ENCODE results near the gene DLL3.
"Not testable (repeated sequence)": the region's sequence is repeated elsewhere in the genome, so short reads cannot be mapped to it uniquely, and the experiment has no call there.

Gene DLL3

DNA sequence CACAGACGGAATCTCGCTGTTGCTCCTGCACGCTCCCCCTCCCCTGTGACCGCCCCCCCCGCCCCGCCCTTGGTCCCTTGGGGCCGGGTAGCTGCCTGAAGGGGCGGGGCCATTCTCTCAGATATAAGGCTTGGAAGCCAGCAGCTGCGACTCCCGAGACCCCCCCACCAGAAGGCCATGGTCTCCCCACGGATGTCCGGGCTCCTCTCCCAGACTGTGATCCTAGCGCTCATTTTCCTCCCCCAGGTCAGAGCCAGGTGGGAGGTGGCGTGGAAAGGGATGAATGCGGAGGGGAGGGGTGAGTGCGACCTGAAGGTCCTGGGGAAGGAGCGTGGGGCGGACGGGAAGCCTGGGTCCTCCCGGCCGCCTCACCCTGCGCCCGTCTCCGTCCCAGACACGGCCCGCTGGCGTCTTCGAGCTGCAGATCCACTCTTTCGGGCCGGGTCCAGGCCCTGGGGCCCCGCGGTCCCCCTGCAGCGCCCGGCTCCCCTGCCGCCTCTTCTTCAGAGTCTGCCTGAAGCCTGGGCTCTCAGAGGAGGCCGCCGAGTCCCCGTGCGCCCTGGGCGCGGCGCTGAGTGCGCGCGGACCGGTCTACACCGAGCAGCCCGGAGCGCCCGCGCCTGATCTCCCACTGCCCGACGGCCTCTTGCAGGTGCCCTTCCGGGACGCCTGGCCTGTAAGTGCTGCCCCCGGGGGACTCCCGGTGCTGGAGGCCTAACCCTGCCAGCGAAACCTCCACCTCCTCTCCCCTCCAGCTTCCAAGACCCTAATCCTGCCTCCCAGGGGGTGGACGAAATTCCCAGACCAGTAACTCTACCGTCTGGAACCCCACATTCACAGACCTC is at the start of gene DLL3:
DLL3 (plus strand) TSS at position 150 of the 845 bp plus-strand sequence; CDS start at position 178, 28 bp downstream.
- no peak within 1 kb of the TSS for H3K4me3 ChIP-seq (ENCODE audit: low read depth, low read length)
- peak; percentile 24 for DNase-seq (ENCODE audit: low read depth)
- TF ChIP-seq, protein P1, sequence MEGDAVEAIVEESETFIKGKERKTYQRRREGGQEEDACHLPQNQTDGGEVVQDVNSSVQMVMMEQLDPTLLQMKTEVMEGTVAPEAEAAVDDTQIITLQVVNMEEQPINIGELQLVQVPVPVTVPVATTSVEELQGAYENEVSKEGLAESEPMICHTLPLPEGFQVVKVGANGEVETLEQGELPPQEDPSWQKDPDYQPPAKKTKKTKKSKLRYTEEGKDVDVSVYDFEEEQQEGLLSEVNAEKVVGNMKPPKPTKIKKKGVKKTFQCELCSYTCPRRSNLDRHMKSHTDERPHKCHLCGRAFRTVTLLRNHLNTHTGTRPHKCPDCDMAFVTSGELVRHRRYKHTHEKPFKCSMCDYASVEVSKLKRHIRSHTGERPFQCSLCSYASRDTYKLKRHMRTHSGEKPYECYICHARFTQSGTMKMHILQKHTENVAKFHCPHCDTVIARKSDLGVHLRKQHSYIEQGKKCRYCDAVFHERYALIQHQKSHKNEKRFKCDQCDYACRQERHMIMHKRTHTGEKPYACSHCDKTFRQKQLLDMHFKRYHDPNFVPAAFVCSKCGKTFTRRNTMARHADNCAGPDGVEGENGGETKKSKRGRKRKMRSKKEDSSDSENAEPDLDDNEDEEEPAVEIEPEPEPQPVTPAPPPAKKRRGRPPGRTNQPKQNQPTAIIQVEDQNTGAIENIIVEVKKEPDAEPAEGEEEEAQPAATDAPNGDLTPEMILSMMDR (IDR thresholded peaks at IDR 0.05; ENCODE audit: insufficient read depth, low read depth, low read length, missing control alignments), result no peak

GRCh38 chr19:39449116-39449797 is 49.5 kb upstream of the DLL3 start:
- no peak overlapping the region for H3K4me3 ChIP-seq (ENCODE audit: low read depth, low read length)
- no peak for DNase-seq (ENCODE audit: low read depth)
- TF ChIP-seq, protein P1 (IDR thresholded peaks at IDR 0.05; ENCODE audit: insufficient read depth, low read depth, low read length, missing control alignments), result no peak

DNA sequence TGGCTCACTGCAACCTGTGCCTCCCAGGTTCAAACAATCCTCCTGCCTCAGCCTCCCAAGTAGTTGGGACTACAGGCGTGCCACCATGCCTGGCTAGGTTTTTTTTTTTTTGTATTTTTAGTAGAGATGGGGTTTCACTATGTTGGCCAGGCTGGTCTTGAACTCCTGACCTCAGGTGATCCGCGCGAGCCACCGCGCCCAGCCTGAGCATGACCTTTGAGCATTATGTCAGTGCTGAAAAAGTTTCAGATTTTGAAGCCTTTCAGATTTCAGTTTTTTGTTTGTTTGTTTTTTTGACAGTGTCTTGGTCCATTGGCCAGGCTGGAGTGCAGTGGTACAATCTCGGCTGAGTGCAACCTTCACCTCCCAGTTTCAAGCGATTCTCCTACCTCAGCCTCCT is 47.5 kb upstream of the DLL3 start:
- not testable (repeated sequence) for DNase-seq (ENCODE audit: low read depth); H3K4me3 ChIP-seq (ENCODE audit: low read depth, low read length)

GRCh38 chr19:39463403-39463802 is 35.3 kb upstream of the DLL3 start:
- H3K4me3 ChIP-seq (ENCODE audit: low read depth, low read length), result no peak overlapping the region
- TF ChIP-seq, protein P1 (IDR thresholded peaks at IDR 0.05; ENCODE audit: insufficient read depth, low read depth, low read length, missing control alignments), result no peak
- DNase-seq (ENCODE audit: low read depth), result no peak

DNA sequence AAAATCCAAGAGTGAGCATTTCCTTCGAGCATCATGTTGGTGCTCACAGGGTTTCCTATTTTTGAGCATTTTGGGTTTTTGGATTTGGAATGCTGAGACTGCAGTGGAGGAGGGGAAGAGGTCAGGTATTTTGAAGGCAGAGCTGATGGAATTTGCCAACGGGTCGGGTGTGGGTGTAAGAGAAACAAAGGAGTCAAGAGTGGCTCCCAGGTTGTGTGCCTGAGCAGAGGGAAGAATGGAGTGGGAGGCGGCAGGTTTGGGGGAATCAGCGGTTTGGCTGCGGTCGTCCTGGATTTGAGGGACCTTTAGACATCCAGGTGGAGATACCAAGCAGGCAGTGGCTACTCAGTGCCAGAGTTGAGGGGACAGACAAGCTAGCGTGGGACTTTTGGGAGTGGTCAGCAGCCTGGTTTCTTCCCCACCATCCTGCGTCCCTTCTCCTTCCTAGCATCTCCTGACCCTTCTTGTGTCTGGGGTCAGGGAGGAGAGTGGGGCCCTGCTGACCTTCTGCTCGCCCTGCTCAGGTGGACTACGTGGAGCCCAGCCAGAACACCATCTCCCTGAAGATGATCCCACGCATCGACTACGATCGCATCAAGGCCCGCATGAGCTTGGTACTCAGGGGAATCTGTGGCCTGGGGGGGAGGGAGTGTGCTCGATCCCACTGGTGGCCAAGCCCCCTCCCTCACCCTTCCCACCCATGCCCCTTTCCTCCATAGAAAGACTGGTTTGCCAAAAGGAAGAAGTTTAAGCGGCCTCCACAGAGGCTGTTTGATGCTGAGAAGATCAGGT is 32.6 kb upstream of the DLL3 start:
- TF ChIP-seq, protein P1 (IDR thresholded peaks at IDR 0.05; ENCODE audit: insufficient read depth, low read depth, low read length, missing control alignments), result no peak
- no peak for DNase-seq (ENCODE audit: low read depth)
- H3K4me3 ChIP-seq (ENCODE audit: low read depth, low read length), result no peak overlapping the region

GRCh38 chr19:39467941-39468340 is 30.8 kb upstream of the DLL3 start:
- no peak overlapping the region for H3K4me3 ChIP-seq (ENCODE audit: low read depth, low read length)
- no peak for DNase-seq (ENCODE audit: low read depth)
- TF ChIP-seq, protein P1 (IDR thresholded peaks at IDR 0.05; ENCODE audit: insufficient read depth, low read depth, low read length, missing control alignments), result no peak

DNA sequence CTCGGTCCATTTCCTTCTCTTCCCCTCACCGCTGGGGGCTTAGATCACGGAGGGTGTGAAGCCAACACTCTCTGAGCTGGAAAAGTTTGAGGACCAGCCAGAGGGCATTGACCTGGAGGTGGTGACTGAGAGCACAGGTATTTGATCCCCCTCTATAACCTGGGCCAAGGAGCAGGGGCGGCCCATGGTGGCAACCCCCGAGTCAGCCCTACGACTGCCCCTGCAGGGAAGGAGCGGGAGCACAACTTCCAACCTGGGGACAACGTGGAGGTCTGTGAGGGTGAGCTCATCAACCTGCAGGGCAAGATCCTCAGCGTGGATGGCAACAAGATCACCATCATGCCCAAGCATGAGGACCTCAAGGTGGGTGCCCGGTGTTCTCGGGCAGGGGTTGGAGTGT is 29.7 kb upstream of the DLL3 start:
- TF ChIP-seq, protein P1 (IDR thresholded peaks at IDR 0.05; ENCODE audit: insufficient read depth, low read depth, low read length, missing control alignments), result no peak
- no peak overlapping the region for H3K4me3 ChIP-seq (ENCODE audit: low read depth, low read length)
- no peak for DNase-seq (ENCODE audit: low read depth)

Data from GM12865 (cell line).